RCC 7860 (cell line): ENCODE results near the gene CREBRF.
"Not testable (repeated sequence)": the region's sequence is repeated elsewhere in the genome, so short reads cannot be mapped to it uniquely, and the experiment has no call there.

Experiments
- DNase-seq: peaks from one replicate; pipeline ENCODE4 v3.0.0-alpha.2; 2015; ENCODE audit warnings: low spot score
- FAIRE-seq: peaks from 2 replicates; lab custom pipeline; 2012; peaks lifted over from hg19 to GRCh38; lab: Jason Lieb, UNC

Gene CREBRF, protein sequence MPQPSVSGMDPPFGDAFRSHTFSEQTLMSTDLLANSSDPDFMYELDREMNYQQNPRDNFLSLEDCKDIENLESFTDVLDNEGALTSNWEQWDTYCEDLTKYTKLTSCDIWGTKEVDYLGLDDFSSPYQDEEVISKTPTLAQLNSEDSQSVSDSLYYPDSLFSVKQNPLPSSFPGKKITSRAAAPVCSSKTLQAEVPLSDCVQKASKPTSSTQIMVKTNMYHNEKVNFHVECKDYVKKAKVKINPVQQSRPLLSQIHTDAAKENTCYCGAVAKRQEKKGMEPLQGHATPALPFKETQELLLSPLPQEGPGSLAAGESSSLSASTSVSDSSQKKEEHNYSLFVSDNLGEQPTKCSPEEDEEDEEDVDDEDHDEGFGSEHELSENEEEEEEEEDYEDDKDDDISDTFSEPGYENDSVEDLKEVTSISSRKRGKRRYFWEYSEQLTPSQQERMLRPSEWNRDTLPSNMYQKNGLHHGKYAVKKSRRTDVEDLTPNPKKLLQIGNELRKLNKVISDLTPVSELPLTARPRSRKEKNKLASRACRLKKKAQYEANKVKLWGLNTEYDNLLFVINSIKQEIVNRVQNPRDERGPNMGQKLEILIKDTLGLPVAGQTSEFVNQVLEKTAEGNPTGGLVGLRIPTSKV

DNA sequence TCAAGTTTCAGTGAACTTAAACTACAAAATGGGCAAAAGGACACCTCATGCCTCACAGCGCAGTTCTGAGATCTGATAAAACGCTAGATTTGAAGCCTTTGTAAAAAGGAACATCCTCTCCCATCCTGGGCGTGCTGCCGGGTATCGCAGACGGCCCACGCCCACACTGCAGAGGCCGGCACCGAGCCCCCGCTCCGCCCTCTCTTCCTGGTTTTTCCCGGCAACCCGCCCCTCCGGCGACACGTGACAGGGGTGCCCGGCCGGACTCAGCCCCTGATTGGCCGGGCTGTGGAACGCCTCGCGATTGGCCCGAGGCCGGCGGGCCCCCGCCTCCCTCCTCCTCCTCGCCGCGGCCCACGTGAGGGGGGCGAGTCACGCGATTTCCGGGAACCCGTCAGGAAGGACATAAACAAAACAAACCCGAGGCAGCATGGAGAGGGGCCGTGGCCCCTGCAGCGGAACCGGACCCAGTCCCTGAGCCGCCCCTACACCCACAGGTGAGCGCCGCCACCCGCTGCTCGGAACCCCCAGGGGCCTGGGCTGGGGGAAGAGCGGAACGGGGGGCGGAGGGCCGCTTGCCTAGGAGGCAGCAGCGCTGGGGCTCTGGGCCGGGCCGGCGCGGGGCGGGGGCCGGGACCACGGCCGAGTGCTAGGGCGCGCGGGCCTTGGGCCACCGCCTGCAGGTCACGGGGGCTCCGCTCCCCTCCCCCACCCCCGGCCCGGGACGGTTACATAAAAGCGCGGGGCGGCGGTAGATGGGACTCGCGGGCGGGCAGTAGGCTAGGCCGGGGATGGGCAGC lies at the start of gene CREBRF:
Gene CREBRF, plus strand, starts transcription at position 370 of the 800 bp plus-strand sequence. CDS start 24,424 bp downstream, outside the sequence.
- DNase-seq (peak; percentile 85), FAIRE-seq (peak; percentile 58)

DNA sequence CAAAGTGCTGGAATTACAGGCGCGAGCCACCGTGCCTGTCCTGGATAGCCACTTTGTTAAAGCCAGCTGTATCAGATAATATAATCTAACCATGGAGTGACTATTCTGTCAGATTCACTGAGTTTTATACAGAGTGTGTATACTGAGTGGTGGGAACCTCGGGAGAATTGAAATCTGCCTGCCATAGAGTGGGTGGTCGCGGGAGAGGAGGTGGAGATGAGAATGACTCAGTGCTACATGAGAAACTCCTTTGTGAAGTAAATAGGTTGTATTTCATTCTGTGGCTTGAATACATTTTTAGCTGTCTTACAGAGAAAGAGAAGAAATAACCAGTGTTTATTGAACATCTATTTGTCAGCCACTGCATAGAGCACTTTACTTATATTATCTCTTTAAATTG lies 46.1 kb upstream of the CREBRF start:
- DNase-seq, result no peak
- FAIRE-seq, result no peak

DNA sequence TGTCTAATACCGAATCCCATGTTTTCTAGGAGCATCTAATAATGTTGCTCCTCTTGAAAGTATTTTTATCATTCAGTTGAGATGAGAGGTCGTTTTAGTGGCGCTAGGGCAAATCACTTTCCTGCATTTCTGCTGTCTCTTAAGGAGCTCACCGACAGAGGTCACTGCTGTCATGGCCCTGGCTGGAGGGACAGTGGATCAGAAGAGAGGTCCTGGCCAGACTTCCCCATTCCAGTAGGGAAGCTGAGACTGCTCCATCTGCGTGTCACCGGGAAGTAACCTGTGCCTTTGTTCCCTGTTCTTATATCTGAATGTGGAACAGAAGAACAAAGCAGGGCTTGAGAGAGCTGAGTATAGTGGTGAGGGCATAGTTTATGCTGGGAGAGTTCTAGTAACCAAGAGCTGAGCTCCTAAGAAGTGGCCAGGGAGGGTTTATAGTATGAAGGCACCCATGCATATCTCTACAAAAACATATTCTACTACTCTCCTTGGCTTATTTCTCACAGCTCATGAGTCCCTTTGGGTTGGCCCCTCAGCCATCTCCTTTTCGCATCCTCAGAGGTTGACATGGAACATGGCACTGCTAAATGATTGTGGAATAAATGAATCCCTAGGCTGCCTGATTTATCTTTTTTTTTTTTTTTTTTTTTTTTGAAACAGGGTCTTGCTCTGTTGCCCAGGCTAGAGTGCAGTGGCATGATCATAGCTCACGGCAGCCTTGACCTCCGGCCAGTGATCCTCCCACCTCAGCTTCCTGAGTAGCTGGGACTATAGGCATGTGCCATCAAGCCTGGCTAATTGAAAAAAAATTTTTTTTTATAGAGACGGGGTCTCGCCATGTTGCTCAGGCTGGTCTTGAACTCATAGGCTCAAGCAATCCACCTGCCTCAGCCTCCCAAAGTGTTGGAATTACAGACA lies 45.3 kb upstream of the CREBRF start:
- DNase-seq (no peak), FAIRE-seq (no peak)

DNA sequence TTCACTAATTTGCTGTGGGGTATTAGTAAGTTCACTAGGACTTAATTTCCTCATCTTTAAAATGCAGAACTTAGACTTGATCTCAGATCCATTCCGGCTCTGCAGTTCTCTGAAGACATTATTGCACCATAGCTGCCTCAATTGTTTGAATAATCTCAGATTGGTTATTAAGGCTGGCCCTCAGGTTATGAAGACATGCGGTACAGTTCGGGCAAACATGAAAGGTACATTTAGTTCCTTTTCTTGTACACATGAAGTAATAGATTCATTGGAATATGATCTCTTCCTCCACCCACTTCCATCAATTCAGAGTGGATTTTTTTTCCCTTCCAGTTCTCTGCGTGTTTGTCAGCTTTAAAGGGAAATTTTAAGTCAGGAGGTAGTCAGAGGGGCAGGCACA lies 44.6 kb upstream of the CREBRF start:
- no peak for FAIRE-seq
- no peak for DNase-seq

DNA sequence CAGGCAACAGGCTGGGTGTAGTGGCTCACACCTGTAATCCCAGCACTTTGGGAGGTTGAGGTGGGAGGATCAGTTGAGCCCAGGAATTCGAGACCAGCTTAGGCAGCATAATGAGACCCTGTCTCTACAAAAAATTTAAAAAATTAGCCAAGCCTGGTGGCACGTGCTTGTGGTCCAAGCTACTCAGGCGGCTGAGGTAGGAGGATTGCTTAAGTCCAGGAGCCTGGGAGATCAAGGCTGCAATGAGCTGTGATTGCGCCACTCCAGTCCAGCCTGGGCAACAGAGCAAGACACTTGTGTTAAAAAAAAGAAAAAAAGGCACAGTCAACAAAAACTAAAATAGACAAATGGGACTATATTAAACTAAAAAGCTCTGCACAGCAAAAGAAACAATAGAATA lies 43.3 kb upstream of the CREBRF start:
- no peak for DNase-seq
- FAIRE-seq, result no peak

DNA sequence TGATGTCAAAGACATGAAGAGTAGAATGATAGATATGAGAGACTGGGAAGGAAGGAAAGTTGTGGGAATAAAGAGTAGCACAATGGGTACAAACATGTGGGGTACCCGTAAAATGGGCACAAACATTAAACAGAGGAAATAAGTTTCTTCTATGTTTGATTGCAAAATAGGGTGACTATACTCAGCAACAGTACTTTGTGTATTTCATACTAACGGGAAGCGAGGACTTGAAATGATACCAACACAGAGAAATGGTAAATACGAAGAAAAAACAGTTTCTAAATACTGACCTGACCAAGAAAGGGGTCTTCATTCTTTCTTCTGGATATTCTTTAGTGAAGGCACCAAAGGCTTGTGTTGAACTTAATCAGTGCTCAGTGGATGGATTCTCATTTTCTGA lies 41.5 kb upstream of the CREBRF start:
- DNase-seq (no peak), FAIRE-seq (no peak)

DNA sequence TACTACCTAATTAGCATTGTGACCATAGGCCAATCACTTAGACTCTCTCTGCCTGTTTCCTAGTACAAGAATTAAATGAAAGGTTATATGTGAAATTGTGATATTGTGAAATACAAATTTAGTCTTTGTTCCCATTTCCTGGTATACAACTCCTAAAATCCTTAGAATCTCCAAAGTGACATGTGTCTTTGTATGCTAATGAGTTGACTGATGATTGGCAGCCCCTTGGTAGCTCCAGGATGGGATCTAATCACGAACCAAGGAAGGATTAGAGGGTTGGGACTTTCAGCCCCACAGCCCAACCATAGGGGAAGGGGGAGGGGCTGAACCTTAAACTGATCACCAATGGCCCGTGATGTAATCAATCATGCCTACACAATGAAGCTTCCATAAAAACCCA lies 41.0 kb upstream of the CREBRF start:
- no peak for FAIRE-seq

DNA sequence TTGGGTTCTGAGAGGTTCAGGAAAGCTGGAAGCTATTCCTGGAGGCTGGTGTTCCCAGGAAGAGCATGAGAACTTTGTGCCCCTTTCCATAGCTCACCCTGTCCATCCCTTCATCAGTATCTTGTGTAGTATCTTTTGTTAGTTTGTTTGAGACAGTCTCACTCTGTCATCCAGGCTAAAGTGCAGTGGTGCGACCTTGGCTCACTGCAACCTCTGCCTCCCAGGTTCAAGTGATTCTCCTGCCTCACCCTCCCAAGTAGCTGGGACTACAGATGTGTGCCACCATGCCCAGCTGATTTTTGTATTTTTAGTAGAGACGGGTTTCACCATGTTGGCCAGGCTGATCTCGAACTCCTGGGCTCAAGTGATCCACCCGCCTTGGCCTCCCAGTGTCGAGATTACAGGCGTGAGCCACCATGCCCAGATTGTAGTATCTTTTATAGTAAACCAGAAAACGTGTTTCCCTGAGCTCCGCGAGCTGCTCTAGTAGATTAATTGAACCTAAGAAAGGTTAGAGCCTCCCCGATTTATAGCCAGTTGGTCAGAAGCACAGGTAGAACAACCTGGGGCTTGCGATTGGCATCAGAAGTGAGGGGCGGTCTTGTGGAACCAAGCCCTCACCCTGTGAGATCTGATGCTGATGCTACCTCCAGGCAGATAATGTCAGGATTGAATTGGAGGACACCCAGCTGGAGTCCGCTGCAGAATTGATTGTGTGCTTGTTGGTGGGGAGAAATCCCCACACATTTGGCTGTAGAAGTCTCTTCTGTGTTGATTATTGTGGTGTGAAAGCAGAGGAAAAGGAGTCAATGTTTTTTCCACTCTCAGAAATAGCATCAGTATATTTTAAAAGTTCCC lies 40.3 kb upstream of the CREBRF start:
- DNase-seq, result no peak
- no peak for FAIRE-seq

More for the DNA sequence above, 41.0 kb upstream of the CREBRF start:
- DNase-seq, result no peak

DNA sequence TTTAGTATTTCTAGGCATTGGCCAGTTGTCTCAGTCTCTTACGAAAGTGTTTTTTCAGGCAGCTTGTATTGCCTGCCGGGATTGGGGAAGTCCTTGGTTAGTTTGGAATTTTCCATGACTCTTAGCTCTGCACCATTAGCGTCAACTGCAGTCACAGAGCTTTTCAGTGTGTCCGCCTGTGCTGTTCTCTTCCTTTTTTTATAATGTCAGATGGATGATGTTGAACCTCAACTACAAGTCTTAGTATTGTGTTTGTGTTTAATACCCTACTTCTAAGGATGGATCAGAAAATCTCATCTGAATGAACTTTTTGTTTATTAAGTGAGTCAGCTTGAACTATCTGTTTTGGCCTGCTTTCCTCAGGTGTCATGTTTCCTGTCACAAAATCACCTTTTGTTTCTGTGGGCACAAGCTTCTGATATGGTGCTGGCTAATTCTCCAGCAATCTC lies 39.5 kb upstream of the CREBRF start:
- DNase-seq (no peak), FAIRE-seq (no peak)

DNA sequence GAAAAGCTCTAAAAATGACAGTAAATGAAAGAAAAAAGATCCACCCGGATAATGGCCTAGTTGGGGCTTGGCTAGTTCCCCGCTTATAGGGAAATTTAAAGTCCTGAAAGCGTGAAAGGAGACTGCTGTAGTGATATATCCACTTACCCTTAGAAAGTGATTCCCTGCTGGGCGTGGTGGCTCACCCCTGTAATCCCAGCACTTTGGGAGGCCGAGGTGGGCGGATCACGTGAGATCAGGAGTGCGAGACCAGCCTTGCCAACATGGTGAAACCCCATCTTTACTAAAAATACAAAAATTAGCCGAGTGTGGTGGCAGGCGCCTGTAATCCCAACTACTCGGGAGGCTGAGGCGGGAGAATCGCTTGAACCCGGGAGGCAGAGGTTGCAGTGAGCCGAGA lies 39.1 kb upstream of the CREBRF start:
- DNase-seq, FAIRE-seq: not testable (repeated sequence)

DNA sequence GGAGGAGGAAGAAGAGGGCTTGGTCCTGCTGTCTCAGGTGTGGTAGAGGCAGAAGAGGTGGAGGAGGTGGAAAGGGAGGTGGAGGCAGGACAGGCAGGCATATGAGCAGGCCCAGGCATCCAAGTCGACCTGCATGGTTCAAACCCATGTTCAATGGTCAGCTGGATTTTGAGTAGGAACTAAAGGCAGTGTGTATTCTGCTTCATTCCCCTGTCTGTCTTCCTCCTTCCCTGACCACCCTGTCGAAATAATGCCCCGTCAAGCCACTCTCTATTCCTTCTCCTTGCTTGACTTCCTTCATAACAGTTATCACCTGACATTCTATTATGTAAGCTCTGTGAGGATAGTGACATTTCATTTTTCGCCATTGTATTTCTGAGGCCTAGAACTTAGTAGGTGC lies 37.8 kb upstream of the CREBRF start:
- no peak for FAIRE-seq

DNA sequence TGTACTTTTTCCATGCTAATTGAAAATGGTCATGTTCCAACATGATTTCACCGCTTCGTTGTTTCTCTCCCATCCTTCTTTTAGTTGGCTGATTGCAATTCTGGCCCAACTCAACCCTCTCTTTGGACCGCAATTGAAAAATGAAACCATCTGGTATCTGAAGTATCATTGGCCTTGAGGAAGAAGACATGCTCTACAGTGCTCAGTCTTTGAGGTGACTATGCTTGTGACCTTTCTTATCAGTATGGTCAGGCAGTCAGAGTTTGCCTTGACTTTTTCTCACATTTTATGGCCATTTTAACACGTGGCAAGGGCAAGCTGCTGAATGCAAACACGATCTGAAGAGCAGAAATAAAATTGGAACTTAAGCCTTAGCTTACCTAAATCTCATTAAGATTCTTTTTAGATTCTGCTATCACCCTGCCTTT lies 36.0 kb upstream of the CREBRF start:
- no peak for FAIRE-seq
- DNase-seq, result no peak

More for the DNA sequence above, 37.8 kb upstream of the CREBRF start:
- DNase-seq, result no peak

DNA sequence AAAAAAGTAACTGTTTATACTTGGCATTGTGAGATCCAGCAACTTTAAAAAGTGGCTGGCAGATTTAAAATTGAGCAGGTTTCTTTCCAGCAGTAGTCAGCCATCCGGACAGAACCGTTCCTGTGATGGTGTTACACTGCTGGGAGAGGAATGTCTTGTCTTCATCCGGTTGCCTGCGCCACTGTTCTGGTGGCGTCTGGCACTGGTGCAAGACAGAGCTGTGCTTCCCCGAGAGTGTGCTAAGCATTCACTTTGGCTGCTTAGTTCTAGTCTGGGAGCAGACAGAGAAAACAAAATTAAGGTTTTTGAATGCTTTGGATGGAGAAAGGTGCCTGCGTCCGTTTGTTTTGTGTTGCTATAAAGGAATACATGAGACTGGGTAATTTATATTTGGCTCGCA lies 35.5 kb upstream of the CREBRF start:
- DNase-seq (no peak), FAIRE-seq (no peak)

DNA sequence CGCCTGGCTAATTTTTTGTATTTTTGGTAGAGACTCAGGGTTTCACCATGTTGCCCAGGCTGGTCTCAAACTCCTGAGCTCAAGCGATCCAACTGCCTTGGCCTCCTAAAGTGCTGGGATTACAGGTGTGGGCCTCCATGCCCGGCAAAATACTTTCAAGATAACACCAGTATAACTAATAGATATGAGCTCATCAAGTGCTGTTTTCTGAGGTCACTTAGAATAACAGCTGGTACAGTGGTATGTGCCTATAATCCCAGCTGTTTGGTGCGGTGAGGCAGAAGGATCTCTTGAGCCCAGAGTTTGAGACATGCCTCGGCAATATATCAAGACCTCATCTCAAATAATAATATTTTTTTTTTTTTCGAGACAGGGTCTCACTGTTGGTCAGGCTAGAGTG lies 30.5 kb upstream of the CREBRF start:
- DNase-seq (no peak), FAIRE-seq (no peak)

DNA sequence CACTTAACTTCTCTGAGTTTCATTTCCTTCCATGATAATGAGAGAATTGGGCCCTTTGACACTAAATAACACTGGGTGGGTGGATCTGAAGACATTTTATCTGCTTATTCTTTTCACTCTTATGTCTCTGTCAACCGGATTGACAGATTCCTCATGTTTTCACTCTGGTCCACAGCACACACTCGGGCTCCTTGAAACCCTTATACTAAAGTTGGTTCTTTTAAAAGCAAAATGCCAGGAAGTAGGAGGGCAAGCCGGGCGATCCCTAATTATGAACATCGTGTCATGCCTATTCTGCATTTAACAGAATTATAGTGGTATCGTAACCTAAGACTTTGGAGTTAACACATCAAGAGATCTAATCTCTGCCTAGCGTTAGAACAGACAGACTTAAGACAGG lies 28.2 kb upstream of the CREBRF start:
- DNase-seq, result no peak
- FAIRE-seq, result no peak

DNA sequence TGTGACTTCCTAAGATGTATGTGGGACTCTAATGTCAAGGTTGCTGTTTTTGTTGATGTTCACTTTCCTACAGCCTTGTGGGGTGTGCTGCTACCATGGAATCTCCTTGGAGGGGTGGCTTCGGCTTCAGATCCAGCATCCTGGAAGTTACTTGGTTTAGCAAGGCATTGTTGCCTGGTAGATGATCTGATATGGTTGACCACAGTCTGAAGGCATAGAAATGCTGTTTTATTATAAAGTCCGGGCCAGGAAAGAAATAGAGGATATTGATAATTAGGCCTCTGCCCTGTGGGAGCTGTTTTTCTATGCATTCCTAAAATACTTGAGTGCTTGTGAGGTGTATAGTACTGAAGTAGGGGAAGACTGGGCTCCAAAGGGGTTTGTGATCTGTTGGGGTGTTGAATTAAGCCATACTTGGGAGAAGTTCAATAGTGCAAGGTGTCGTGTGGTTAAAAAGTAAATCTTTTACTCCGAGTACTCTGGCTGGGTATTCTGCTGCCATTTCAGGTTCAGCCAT lies 27.3 kb upstream of the CREBRF start:
- FAIRE-seq (no peak), DNase-seq (no peak)

DNA sequence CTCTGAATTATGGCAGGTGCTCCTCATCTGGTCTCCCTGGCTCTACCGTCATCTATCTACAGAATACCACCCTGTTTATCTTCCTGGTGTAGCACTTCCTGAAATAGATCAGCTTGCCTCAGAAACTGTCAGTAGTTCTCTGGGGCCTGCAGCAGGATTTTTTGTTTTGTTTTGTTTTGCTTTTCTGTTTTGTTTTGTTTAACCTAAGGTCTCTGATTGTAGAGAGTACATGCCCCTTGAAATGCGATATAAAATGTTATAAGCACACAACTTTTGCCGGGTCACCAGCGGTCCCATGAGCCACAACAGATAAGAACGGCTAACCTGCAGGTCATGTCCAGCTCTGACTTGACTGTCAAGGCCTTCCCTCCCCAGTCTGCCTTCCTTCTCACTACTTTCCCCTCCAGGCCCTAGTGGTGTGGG lies 26.6 kb upstream of the CREBRF start:
- FAIRE-seq (no peak), DNase-seq (no peak)

DNA sequence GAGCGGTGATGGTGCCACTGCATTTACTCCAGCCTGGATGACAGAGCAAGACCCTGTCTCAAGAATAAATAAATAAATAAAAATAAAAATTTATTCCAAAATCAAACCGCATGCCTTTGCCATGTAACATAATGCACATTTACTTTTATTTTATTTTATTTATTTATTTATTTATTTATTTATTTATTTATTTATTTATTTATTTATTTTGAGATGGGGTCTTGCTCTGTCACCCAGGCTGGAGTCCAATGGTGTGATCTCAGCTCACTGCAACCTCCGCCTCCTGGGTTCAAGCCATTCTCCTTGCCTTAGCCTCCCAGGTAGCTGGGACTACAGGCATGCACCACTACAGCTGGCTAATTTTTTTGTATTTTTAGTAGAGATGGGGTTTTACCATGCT lies 24.1 kb upstream of the CREBRF start:
- FAIRE-seq, DNase-seq: not testable (repeated sequence)

DNA sequence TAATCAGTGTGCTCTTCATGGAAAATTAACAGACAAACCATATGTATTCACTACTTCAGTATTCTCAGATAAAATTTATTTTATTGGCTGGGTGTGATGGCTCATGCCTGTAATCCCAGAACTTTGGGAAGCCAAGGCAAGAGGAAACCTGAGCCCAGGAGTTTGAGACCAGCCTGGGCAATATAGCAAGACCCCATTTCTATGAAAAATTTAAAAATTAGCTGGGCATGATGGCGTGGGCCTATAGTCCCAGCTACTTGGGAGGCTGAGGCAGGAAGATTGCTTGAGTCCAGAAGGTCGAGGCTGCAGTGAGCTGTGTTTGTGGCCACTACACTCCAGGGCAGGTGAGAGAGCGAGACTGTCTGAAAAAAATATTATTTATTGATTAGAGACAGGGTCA lies 23.4 kb upstream of the CREBRF start:
- DNase-seq, result no peak
- FAIRE-seq, result no peak
